HG02870 (cell line): ENCODE data around the gene RGS2.

Experiments
- ATAC-seq: cut with Tn5 transposase; IDR thresholded peaks from one replicate; pipeline ENCODE4 v1.9.1; 2021; ENCODE audit warnings: mild to moderate bottlenecking, moderate library complexity; ENCODE audit not compliant: unreplicated experiment

RGS2 gene

DNA sequence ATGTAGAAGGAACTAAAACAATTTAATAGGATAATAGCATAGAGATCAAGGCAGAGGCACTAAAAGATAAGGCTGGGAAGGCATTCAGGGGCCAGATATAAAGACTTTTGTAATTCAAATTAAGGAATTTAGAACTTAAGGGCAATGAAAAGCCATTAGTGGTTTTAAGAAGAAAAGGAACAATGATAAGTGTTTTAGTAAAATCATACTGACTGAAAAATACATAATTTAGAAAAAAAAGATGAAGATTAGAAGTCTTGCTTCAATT is 14.1 kb upstream of the RGS2 start:
- ATAC-seq, result no peak

- ATAC-seq, result no peak
Observed at GRCh38 chr1:192795916-192796618, 12.8 kb upstream of the RGS2 start.

GRCh38 chr1:192797143-192797542 is 11.7 kb upstream of the RGS2 start:
- ATAC-seq, result no peak

GRCh38 chr1:192797891-192798290 is 10.9 kb upstream of the RGS2 start:
- ATAC-seq, result no peak

GRCh38 chr1:192801451-192801850 is 7.4 kb upstream of the RGS2 start:
- ATAC-seq, result no peak

DNA sequence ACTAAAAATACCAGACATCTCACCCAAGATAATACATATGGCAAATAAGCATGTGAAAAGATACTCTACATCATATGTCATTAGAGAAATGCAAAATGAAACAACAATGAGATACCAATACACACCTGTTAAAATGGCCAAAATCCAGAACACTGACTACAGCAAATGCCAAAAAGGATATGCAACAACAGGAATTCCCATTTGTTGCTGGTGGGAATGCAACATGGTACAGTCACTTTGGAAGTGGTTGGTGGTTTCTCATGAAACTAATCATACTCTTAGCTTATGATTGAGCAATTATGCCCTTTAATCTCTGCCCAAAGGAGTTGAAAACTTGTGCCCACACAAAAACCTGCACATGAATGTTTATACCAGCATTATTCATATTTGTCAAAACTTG is 6.4 kb upstream of the RGS2 start:
- ATAC-seq, result no peak

- ATAC-seq, result no peak
Observed at GRCh38 chr1:192803501-192803900, 5.3 kb upstream of the RGS2 start.

DNA sequence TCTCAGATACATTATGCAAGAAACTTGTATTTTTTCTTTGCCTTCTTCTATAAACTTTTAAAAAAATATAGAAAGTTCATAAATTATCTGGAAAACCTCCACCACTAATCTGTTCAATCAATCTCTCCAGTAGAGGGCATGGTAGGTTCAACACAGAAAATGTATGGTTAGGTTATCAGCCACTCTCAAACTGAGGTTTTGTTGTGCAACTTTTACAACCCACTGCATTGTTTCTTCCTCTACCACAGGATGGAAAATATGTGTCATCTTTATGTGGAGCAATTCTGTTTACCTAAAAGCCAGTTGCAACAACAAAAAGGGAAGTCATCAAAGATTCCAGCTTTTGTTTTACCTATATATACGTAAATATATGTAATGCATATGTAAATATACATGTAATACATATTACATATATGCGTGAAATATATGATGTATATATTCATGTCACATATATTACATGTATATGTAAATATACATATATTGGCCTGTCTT is 3.0 kb upstream of the RGS2 start:
- peak; percentile 31 for ATAC-seq

DNA sequence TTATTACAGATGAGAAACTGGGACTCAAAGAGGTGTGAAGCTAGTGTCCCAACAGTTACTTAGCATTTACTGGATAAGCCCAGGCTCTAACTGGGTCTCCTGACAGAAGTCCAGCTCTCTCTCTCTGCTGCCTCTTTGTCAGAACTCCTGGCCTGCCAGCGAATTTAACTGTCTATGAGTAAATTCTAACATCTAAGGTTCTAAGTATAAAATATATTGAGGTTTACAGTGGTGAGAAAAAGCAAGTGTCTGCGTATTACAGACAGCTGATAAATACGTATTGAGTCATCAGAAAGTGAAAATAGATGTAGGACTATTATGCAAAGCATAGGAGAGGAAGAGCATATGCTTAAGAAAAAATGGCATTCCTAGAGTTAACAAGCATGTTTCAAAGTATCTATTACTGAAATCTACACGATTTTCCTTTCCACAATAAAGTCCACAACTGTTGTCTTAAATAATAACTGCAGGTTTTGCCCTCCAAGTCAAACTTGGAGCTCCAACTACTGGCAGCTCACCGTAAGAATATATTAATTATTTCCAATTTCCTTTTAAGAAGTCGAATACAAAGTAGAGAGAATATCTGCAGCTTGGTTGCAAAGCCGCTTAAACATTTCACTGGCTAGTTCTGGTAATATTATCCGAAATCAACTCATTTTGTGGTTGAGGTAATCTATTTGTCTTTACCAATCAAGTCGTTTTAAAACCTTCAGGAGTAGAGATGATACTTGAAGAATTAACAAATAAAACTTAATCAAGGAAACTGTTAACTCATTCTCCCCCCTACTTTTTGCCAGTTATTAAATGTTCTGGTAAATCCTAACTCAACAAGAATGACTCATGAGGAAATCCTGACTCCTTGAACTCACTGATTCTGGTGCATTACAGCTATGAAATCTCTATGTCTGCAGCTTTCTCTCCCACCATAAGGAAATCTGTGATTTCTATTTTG is 1.4 kb upstream of the RGS2 start:
- ATAC-seq, result peak; percentile 42

- no peak for ATAC-seq
Observed at GRCh38 chr1:192808163-192808517, 699 bp upstream of the RGS2 start.

DNA sequence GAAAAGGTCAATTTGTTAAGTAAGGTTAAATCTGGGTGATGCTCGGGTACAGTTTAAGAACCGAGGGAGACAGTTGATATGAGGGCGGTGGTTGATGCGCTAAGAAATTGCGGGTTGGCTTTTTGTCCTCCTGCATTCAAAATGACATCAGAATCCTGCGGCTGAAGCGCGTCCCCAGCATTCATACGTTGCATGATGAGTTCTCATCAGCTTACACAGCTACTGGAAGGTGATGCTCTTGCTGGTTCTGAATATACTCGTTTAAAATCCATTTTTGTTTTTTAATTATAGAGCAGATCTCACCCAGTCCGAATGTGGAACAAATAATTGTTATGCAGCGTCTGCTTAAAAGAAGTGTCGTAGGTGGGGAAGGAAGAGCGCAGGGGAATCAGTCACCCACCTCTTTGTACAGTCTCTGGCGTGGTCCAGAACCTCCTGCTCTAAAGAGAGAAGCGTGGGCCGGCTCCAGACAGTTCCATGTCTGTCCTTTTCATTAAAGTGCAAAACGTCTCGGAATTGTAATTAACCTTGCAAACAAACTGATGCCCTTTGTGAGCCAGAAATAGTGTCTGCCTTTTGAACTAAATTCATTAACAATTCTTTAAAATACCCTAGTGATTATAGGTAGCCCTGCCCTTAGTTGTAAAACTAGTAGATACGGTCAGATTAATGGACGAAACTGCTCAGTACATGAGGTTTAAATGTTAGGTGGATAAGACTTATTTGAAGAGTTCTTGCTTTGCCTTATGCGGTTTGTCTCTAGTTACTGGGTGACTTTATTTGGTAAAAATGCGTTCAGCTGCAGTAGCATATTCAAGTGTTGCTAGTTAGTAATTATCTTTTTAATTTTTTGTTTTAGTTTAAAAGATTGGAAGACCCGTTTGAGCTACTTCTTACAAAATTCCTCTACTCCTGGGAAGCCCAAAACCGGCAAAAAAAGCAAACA is 741 bp downstream of the RGS2 start:
- ATAC-seq, result no peak

GRCh38 chr1:192810253-192810880 is 1.5 kb downstream of the RGS2 start:
- ATAC-seq, result peak; percentile 19

GRCh38 chr1:192811006-192811405 is 2.2 kb downstream of the RGS2 start:
- ATAC-seq, result no peak

DNA sequence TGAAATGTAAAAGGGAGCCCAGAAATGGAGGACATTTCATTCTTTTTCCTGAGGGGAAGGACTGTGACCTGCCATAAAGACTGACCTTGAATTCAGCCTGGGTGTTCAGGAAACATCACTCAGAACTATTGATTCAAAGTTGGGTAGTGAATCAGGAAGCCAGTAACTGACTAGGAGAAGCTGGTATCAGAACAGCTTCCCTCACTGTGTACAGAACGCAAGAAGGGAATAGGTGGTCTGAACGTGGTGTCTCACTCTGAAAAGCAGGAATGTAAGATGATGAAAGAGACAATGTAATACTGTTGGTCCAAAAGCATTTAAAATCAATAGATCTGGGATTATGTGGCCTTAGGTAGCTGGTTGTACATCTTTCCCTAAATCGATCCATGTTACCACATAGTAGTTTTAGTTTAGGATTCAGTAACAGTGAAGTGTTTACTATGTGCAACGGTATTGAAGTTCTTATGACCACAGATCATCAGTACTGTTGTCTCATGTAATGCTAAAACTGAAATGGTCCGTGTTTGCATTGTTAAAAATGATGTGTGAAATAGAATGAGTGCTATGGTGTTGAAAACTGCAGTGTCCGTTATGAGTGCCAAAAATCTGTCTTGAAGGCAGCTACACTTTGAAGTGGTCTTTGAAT is 2.9 kb downstream of the RGS2 start:
- ATAC-seq, result no peak

- ATAC-seq, result no peak
Observed at GRCh38 chr1:192812420-192813209, 3.8 kb downstream of the RGS2 start.

DNA sequence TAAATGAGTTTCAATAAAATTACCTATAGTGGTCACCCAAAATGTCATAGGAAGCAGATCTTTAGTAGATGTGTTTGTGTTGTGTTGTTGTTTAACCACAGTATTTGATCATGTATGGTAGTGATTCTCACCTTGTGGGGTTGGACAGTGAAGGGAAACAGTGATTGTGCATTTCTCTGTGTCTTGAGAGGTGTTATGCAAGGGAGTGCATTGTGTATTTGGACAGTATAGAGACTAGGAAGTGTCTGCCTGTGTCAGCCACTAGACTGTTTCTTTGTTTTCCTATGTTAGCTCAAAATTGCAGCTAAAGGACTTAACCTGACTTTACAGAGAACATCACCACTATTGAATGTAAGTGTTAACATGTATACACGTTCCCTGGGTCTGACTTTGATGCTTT is 6.0 kb downstream of the RGS2 start:
- no peak for ATAC-seq

DNA sequence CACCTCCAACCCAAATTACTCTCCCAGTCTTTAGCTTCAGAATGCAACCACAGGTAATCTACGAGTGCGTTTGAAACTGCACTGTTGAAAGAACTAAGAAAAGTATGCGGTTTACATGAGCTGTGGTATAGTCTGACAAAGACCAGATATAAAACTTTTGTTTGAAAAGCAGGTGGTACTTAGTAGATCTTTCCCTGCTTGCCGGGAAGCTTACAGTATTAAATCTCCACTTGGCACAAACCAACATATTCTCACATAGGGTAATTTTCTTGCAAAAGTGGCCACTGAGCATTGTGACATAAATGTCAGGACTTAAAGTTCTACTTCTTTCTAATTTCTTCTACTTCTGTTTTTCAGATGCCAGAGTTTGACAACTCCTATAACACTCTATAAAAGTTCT is 8.4 kb downstream of the RGS2 start:
- ATAC-seq, result no peak

DNA sequence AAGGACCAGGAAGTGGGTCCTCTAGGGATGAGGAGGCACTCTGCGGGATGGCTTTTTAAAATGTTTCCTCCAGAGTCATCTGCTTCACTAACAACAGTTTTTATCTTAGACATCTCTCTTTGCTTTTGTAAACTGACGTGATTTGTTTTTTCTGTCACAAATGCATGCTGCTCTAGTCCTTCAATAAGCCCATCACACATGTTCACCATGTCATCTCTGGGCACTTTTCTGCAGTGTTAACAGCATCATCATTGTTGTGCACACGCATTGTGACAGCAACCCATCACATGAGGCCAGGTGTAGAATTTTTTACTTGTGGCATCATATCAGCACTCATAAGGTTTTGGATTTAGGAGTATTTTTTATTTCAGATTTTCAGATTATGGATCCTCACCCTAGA is 12.5 kb downstream of the RGS2 start:
- ATAC-seq, result no peak

DNA sequence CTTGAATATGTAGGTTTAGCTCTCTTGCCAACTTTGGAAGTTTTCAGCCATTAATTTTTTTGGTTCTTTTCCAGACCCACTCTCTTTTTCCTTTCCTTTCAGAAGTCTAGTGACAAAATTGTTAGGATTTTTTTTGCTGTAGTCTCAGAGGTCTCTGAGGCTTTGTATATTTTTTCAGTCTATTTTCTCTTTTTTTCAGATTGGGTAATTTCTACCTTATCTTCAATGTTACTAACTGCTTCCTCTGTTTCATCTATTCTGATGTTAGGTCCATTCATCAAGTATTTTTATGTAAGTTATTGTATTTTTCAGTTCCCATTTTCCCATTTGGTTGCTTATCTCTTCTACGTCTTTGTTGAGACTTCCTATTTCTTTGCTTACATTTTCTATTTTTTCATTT is 15.7 kb downstream of the RGS2 start:
- no peak for ATAC-seq
